Neutrophil (primary cell): Measurements from ENCODE around the gene SYNJ2.
A peak's percentile ranks its signal among the peaks of the same experiment; 100 is the strongest.

Experiments used
- H3K27ac ChIP-seq: fragments of 200-600 bp; sonication (generic); 2 replicates; pipeline ENCODE4 v1.5.1; 2016; ENCODE audit warnings: mild to moderate bottlenecking, moderate library complexity
- H3K27me3 ChIP-seq: fragments of 200-600 bp; sonication (generic); 2 replicates; pipeline ENCODE4 v1.6.0; 2016; ENCODE audit warnings: mild to moderate bottlenecking
- H3K36me3 ChIP-seq: fragments of 200-600 bp; sonication (generic); 2 replicates; pipeline ENCODE4 v1.5.1; 2017
- H3K4me1 ChIP-seq, 2 experiments: fragments of 200-600 bp in 1 of 2; sonication (generic) in 1 of 2; 1 replicate in 1 of 2; 2 replicates in 1 of 2; pipeline versions ENCODE4 v1.5.1 to v1.6.1; 2013 to 2016; ENCODE audit warnings: low read depth in 1 of 2, low read length in 1 of 2, mild to moderate bottlenecking in 1 of 2, moderate library complexity in 1 of 2; ENCODE audit not compliant: control insufficient read depth in 1 of 2, insufficient read depth in 1 of 2
- H3K4me3 ChIP-seq, 2 experiments: fragments of 200-600 bp in 1 of 2; sonication (generic) in 1 of 2; 1 replicate in 1 of 2; 2 replicates in 1 of 2; pipeline ENCODE4 v1.5.1; 2013 to 2016; ENCODE audit warnings: low read depth in 1 of 2, low read length in 1 of 2, mild to moderate bottlenecking in 1 of 2, moderate library complexity in 1 of 2
- H3K9me3 ChIP-seq: fragments of 200-600 bp; sonication (generic); 2 replicates; pipeline ENCODE4 v1.5.1; 2016
- TF ChIP-seq, protein P1 (sequence below): fragments of 200-600 bp; sonication (generic); IDR thresholded peaks from 2 replicates; pipeline ENCODE4 v1.5.1; 2016; ENCODE audit warnings: antibody characterized with exemption

SYNJ2 gene

DNA sequence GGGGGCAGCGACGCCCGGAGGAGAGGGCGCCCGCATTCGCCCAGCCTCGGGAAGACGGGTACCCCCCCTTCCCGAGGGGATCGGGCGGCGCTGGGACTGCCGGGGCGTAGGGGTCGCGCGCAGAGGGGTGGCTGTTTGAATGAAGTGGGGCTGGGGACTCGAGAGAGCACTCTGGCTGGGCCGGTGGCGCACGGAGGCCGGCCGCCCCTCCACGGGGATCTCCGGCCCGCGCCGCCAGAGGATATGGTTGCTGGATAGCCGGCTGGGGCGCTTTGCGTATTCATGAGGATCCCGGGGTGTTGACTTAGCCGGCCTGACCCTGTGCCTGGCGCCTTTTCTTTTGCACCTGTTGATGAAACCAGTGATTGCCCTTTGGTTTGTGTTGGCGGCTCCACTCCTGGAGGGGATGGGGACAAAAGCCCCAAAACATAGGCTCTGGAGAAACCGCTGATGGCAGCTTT is 469 bp downstream of the SYNJ2 start:
- Histone ChIP-seq H3K27me3 (peaks cover 6% of the 10 kb centered on the region), H3K4me1 (peaks cover 38 to 54% of the 10 kb centered on the region in 2 experiments), H3K9me3 (no peaks in the 10 kb centered on the region), H3K36me3 (no peaks in the 10 kb centered on the region), H3K27ac (peak overlapping the region; percentile 66), H3K4me3 (peak overlapping the region; percentile 71 to 88)
- TF ChIP-seq, protein P1, sequence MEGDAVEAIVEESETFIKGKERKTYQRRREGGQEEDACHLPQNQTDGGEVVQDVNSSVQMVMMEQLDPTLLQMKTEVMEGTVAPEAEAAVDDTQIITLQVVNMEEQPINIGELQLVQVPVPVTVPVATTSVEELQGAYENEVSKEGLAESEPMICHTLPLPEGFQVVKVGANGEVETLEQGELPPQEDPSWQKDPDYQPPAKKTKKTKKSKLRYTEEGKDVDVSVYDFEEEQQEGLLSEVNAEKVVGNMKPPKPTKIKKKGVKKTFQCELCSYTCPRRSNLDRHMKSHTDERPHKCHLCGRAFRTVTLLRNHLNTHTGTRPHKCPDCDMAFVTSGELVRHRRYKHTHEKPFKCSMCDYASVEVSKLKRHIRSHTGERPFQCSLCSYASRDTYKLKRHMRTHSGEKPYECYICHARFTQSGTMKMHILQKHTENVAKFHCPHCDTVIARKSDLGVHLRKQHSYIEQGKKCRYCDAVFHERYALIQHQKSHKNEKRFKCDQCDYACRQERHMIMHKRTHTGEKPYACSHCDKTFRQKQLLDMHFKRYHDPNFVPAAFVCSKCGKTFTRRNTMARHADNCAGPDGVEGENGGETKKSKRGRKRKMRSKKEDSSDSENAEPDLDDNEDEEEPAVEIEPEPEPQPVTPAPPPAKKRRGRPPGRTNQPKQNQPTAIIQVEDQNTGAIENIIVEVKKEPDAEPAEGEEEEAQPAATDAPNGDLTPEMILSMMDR, result no peak

DNA sequence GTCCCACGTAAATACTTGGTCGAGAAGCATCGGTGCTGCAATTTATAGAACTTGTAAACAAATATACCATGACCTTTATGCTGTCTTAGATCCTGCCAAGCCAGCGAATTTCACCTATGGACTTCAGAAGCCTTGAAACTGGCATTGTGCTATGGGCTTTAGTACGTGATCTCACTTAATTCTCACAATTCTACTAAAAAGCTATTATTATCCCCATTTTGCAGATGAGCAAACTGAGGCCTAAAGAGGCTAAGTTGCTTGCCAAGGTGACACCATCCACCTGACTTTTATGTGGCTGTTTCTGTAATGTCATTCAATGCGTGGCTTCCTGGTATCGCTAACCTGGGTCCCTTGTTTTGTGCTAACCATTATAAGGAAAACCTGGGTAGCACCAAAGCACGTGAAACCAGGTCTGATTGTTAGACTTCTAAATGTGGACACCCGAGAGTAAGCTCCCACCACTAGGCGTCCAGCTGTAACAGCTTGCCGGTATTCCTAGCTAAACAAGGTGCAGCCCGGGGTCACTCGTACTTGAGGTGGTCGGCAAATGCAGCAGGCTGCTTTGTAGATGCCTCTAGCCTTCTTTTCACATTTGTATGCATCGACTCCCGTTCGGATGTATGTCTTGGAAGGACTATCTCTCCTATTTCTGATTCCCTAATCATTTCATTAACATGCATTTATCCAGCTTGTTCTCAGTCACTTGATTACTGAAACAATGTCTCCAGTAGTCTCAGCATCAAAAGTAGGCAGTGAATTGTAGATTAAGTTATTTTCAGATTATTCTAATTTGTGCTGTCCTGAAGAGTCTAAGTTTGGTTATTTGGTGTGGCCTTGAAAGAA is 1.1 kb downstream of the SYNJ2 start:
- TF ChIP-seq, protein P1, result no peak
- Histone ChIP-seq H3K9me3 (no peaks in the 10 kb centered on the region), H3K27ac (no peak overlapping the region), H3K4me3 (peak overlapping the region; percentile 71 to 88), H3K27me3 (peaks cover 6% of the 10 kb centered on the region), H3K36me3 (no peaks in the 10 kb centered on the region), H3K4me1 (peaks cover 38 to 48% of the 10 kb centered on the region in 2 experiments)

- Histone ChIP-seq H3K27me3 (peaks cover 6% of the 10 kb centered on the region), H3K4me3 (no peak overlapping the region), H3K4me1 (peaks cover 36 to 41% of the 10 kb centered on the region in 2 experiments), H3K27ac (no peak overlapping the region), H3K9me3 (no peaks in the 10 kb centered on the region), H3K36me3 (no peaks in the 10 kb centered on the region)
- TF ChIP-seq, protein P1, result no peak
These were observed 1.9 kb downstream of the SYNJ2 start for GRCh38 chr6:157983406-157984119.

DNA sequence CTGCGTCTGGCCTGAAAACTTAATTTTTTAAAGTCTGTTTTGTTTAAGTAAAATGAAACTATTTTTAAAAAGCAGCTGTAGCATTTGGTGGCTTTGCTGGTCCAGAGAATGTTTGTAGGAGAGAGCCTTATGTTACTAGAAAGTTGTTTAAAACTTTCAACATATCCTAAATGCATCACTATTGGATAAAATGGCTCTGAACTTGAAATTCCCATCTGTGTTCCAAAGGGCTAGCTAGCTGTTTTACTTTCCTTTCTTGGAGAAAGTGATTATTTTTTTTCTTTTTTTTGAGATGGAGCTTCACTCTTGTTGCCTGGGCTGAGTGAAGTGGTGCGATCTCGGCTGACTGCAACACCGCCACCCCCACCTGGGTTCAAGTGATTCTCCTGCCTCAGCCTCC is 2.5 kb downstream of the SYNJ2 start:
- TF ChIP-seq, protein P1, result no peak
- H3K4me3 ChIP-seq, result no peak overlapping the region
- peaks cover 6% of the 10 kb centered on the region for H3K27me3 ChIP-seq
- H3K4me1 ChIP-seq, result peaks cover 32 to 36% of the 10 kb centered on the region in 2 experiments
- H3K36me3 ChIP-seq, result no peaks in the 10 kb centered on the region
- H3K9me3 ChIP-seq, result no peaks in the 10 kb centered on the region
- H3K27ac ChIP-seq, result no peak overlapping the region

DNA sequence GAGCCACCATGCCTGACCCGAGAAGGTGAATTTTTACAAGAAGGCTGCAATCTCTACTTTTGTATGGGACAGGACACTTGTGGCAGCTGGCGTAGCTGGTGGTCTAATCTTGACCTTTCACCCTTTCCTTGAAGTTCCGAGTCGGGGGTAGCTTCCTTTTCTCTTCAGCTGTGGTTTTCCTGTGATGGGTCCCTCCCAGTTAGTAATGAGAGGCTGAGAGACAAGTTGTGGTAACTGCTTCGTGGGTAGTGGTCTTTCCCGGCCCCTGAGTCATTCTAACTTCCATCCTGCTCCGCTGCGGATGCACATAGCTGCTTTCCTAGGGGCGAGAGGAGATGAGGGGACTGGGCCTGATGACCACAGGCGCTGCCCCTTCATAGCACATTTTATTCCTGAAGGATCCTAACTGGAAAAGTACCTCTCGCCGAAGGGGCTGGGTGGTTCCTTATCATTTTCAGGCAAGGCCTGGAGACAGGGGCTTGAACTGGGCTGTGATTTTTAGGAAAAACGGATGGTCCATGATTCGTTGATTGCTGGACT is 3.1 kb downstream of the SYNJ2 start:
- H3K9me3 ChIP-seq, result no peaks in the 10 kb centered on the region
- peaks cover 6% of the 10 kb centered on the region for H3K27me3 ChIP-seq
- H3K36me3 ChIP-seq, result no peaks in the 10 kb centered on the region
- no peak overlapping the region for H3K4me3 ChIP-seq
- TF ChIP-seq, protein P1, result no peak
- peaks cover 29 to 30% of the 10 kb centered on the region in 2 experiments for H3K4me1 ChIP-seq
- H3K27ac ChIP-seq, result no peak overlapping the region
